Articular chondrocyte of knee joint (primary cell): Measurements from ENCODE around the gene SLC18B1. TPM values are rescaled to one million over a fixed set of nuclear protein-coding genes. Genes with fewer than 3 reads are reported as not detected.

ENCODE experiments used
- small RNA-seq: library from RNA; depleted of rRNA; stranded (forward); fragments of <200 nt; gene quantifications from one replicate; pipeline ENCODE3, GENCODE V24; 2012
- total RNA-seq: library from RNA; depleted of rRNA; stranded (reverse); fragments of >200 nt; gene quantifications from 2 replicates; pipeline ENCODE4 v1.2.3, GENCODE V29; 2012

The SLC18B1 gene
- 8.2 and 10.5 TPM in 2 replicates for total RNA-seq

DNA sequence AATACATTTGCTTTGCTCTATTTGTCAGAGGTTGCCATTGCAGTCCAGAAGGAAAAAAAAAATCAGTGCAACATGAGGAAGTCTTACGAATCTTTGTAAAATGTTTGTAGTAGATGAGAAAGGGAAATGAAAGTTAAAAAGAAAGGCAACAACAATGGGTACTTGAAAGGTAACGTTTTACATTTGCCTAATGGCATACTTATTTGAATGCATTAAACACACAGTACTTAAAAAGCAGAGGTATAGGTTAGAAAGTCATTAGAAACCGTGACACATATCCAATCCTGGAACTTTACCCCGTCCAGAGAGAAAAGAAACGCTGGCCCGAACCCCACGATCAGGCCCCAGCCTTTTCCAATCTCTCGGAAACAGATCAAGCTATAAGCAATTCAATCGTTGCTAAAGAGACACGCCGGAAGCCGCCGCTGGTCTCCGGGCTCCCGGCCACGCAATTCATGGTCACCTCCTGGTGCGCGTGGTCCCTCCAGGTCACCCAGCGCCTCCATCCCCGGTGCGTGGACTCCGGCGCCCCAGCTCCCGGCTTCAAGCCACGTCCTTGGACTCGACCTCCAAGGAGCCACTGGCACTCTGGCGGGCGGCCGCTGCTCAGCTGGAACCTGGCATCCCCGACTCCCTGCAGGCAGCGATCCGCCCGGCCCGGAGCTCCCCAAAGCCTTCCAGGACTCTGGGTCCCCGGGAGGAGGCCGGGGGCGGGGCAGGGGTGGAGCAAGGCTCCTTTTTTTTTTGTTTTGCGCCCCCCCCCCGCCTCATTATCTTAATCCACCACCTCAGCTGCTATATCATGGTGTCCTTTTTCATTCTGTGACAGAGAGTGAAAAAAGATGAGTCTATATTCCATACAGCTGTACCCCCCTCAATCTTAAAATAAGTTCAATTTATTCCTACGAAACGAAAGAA, at the start of gene SLC18B1:
TSS of gene SLC18B1 (minus strand) at position 687 of the 918 bp plus-strand sequence. CDS start at position 506, 181 bp downstream.

Small RNA genes within 50 kb of the gene (small RNA-seq; reads per million reads assigned to genes)
- gene SNORA33 (248 reads per million, percentile 98 among the genes with 10 or more reads in this experiment), gene SNORD100 (64.3 reads per million, percentile 97 among the genes with 10 or more reads in this experiment), gene SNORD101 (3,776 reads per million, percentile 100 among the genes with 10 or more reads in this experiment)

Other genes starting within 250 kb of the SLC18B1 start
- gene TAAR8, start 246.0 kb downstream of the SLC18B1 start, total RNA-seq, result not detected in 2 replicates
- gene TAAR6, start 228.3 kb downstream of the SLC18B1 start, total RNA-seq, result not detected in 2 replicates
- gene TAAR5, start 208.9 kb downstream of the SLC18B1 start, total RNA-seq, result not detected in 2 replicates
- not detected in 2 replicates for gene TAAR2, start 174.4 kb downstream of the SLC18B1 start, total RNA-seq
- not detected in 2 replicates for gene TAAR1, start 139.5 kb downstream of the SLC18B1 start, total RNA-seq
- 0.13 and 0.32 TPM in 2 replicates for gene VNN1, start 84.6 kb downstream of the SLC18B1 start, total RNA-seq
- not detected in 2 replicates for gene VNN2, start 40.7 kb downstream of the SLC18B1 start, total RNA-seq
- 1,277 and 1,494 TPM in 2 replicates for gene RPS12, start 15.9 kb upstream of the SLC18B1 start, total RNA-seq